BLaER1 treated with 17β-estradiol and CSF1 and Interleukin-3, amounts not matched to agents 10 nM and 100 nM (cell line): ENCODE data around the gene GIPC1.
"Not testable (repeated sequence)": the region's sequence is repeated elsewhere in the genome, so short reads cannot be mapped to it uniquely, and the experiment has no call there.

ENCODE experiments used
- H3K27ac ChIP-seq, 11 experiments: shearing (Covaris generic); formaldehyde crosslinking; 2 replicates each; pipeline ENCODE4 v1.8.1; 2022
- H3K27me3 ChIP-seq, 11 experiments: shearing (Covaris generic); formaldehyde crosslinking; 2 replicates each; pipeline ENCODE4 v1.8.1; 2022
- H3K36me3 ChIP-seq, 11 experiments: shearing (Covaris generic); formaldehyde crosslinking; 2 replicates each; pipeline ENCODE4 v1.8.1; 2022
- H3K4me1 ChIP-seq, 10 experiments: shearing (Covaris generic); formaldehyde crosslinking; 2 replicates each; pipeline ENCODE4 v1.8.1; 2022
- H3K4me2 ChIP-seq, 11 experiments: shearing (Covaris generic); formaldehyde crosslinking; 2 replicates each; pipeline ENCODE4 v1.8.1; 2022
- H3K4me3 ChIP-seq, 10 experiments: shearing (Covaris generic); formaldehyde crosslinking; 2 replicates each; pipeline ENCODE4 v1.8.1; 2022
- H3K9ac ChIP-seq, 11 experiments: shearing (Covaris generic); formaldehyde crosslinking; 2 replicates each; pipeline ENCODE4 v1.8.1; 2022
- H3K9me3 ChIP-seq, 11 experiments: shearing (Covaris generic); formaldehyde crosslinking; replicated peaks in 1 of 11; 2 replicates each; pipeline ENCODE4 v1.8.1; 2022
- H4K20me1 ChIP-seq, 11 experiments: shearing (Covaris generic); formaldehyde crosslinking; 2 replicates each; pipeline ENCODE4 v1.8.1; 2022
- Cebpa-rat ChIP-seq, 11 experiments: shearing (Covaris generic); IDR thresholded peaks; 2 replicates each; pipeline ENCODE4 v1.8.1; 2022

The GIPC1 gene

DNA sequence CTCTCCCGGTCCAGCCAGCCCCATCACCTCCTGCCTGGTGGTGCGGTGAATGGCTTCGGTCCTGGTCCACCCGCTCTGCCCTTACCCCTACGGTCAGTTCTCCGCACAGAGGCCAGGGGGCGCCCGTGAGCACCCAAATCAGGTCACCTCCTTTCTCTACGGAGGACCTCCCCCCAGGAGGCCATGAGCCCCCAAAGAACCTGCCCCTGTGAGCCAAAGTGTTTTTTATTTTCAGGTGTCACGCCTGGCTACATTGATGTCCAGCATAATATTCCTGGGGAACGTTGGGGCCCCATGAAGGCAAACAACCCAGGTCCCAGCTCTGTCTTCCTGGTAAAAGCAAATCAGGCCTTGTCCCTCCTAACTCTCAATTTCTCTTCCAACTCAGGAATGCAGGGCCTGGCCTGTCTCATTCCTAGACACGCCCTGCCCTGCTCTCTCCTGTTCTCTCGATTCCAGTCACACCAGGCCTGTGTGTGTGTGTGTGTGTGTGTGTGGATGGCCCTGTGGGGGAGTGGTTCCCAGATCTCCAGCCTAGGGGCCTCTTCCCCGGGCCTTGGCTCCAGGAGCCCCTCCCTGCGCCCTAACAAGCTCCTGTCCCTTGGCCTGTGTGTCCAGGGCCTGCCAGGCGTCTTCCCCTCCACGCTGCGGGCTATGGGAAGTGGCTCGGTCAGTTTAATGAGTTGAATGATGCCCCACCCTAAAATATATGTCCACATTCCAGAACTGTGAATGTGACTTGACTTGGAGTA, 9.7 kb upstream of the GIPC1 start:
- H3K9ac ChIP-seq: no peak overlapping the region
- H3K27me3 ChIP-seq: peaks cover 0 to 15% (median 6%) of the 10 kb centered on the region in 11 experiments; a peak in 9 of 22 replicates
- H3K4me2 ChIP-seq: peak overlapping the region in 6 of 11 experiments; percentile 9 to 98 (median 60); a peak in 4 of 22 replicates
- no peak for TF ChIP-seq Cebpa-rat (IDR thresholded peaks at IDR 0.05)
- H3K9me3 ChIP-seq: no peaks in the 10 kb centered on the region
- no peak overlapping the region; a peak in 1 of 22 replicates for H3K27ac ChIP-seq
- H4K20me1 ChIP-seq: no peaks in the 10 kb centered on the region
- H3K4me3 ChIP-seq: no peak overlapping the region
- peaks cover 37 to 70% (median 58%) of the 10 kb centered on the region in 10 experiments for H3K4me1 ChIP-seq
- H3K36me3 ChIP-seq: no peaks in the 10 kb centered on the region

DNA sequence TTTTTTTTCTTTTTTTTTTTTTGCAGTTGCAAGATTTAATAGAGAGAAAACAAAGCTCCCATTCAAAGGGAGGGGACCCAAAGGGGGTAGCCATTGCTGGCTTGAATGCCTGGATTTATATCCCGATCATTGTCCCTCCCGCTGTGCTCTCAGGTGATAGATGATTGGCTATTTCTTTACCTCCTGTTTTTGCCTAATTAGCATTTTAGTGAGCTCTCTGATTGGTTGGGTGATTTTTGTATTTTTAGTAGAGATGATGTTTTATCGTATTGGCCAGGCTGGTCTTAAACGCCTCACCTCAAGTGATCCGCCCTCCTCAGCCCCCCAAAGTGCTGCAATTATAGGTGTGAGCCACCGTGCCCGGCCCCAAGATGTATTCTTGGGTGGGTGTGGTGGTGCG, 8.6 kb upstream of the GIPC1 start:
- not testable (repeated sequence) for H4K20me1 ChIP-seq, H3K9me3 ChIP-seq, H3K9ac ChIP-seq, H3K4me2 ChIP-seq, H3K4me3 ChIP-seq, H3K36me3 ChIP-seq, H3K27ac ChIP-seq
- Histone ChIP-seq H3K27me3 (peaks cover 0 to 15% (median 6%) of the 10 kb centered on the region in 11 experiments; a peak in 9 of 22 replicates), H3K4me1 (peaks cover 26 to 59% (median 47%) of the 10 kb centered on the region in 10 experiments)

DNA sequence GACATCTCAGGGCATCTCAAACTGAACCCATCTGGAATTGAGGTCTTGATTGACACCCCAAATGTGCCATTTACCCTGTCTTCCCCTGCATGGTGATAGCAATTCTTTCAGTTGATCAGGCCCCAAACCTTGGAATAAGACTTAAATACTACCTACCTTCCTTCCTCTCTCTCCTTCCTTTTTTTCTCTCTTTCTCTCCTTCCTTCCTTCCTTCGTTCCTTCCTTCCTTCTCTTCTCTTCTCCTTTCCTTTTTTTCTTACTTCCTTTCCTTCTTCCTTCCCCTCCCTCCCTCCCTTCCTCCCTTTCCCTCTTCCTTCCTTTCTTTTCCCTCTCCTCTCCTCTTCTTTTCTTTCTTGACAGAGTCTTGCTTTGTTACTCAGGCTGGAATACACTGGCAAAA, 7.4 kb upstream of the GIPC1 start:
- Histone ChIP-seq H3K4me2 (peak overlapping the region in 9 of 11 experiments; percentile 8 to 49 (median 24); a peak in 8 of 22 replicates), H3K27ac (no peak overlapping the region), H4K20me1 (no peaks in the 10 kb centered on the region), H3K9me3 (no peaks in the 10 kb centered on the region), H3K9ac (no peak overlapping the region; a peak in 1 of 22 replicates), H3K4me1 (peaks cover 14 to 46% (median 35%) of the 10 kb centered on the region in 10 experiments), H3K4me3 (no peak overlapping the region), H3K27me3 (peaks cover 0 to 15% (median 6%) of the 10 kb centered on the region in 11 experiments; a peak in 9 of 22 replicates), H3K36me3 (no peaks in the 10 kb centered on the region)
- no peak for TF ChIP-seq Cebpa-rat (IDR thresholded peaks at IDR 0.05)

DNA sequence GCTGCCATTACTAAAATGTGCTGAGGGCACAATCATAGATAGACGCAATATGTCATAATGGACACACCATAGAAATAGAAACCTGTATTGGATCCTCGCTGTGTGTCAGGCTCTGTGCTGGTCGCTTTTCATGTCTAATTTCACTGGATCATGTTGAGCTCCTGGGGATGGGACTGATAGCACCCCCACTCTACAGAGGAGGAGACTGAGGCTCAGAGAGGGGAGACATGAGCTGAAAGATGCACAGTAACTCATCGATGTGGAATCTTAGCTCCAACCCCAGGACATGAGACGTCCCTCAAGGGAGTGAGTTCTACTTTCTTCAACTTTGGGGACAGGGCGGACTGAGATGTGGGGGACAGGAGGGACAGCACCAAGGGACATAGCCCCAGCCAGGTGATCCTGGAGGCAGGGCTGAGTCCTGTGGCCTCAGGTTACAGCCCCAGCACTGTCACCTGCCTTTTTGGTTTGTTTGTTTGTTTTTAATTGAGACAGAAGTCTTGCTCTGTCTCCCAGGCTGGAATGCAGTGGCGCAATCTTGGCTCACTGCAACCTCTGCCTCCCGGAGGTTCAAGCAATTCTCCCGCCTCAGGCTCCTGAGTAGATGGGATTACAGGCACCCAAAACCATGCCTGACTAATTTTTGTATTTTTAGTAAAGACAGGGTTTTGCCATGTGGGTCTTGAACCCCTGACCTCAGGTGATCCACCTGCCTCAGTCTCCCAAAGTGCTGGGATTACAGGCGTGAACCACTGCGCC, 6.6 kb upstream of the GIPC1 start:
- Histone ChIP-seq H3K4me3 (no peak overlapping the region), H3K27ac (no peak overlapping the region), H3K4me2 (peak overlapping the region in 5 of 11 experiments; percentile 17 to 49 (median 23); a peak in 4 of 22 replicates), H3K27me3 (peaks cover 0 to 13% (median 6%) of the 10 kb centered on the region in 11 experiments; a peak in 8 of 22 replicates), H3K9ac (no peak overlapping the region), H4K20me1 (no peaks in the 10 kb centered on the region), H3K4me1 (peaks cover 11 to 43% (median 33%) of the 10 kb centered on the region in 10 experiments), H3K9me3 (no peaks in the 10 kb centered on the region), H3K36me3 (no peaks in the 10 kb centered on the region)
- no peak for TF ChIP-seq Cebpa-rat (IDR thresholded peaks at IDR 0.05)

DNA sequence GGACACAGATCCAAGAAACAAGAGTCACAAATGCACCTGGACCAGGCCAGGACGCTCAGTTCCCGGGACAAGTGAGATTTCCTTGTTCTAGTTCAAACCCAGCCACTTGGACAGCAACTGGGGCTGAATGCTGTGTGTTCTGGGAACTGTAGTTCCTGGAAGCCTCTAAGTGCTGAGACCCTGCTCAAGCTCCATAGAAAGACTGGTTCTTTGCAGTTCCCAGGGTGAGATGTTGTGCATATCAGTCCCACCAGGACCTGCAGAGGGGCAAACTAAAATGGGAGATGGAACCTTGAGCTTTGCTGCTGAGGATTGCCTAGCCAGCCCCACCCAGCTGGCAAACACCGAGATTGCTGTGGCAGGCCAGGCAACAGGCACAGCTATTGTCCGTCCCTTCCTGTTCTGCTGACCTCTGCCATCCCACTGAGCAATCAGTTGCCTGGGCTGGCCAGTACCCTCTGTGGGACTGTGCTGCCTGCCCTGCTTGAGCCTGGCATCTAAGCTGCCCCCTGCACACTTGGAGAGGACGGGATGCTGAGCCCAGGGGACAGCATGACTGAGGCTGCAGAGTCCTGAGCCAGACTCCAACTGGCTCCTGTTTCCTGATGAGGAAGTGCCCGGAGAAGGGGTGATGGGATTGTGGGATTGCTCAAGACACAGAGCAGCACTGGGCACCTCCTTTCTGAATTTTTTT, 1.4 kb upstream of the GIPC1 start:
- TF ChIP-seq Cebpa-rat (IDR thresholded peaks at IDR 0.05): no peak
- H3K4me1 ChIP-seq: peaks cover 8 to 35% (median 25%) of the 10 kb centered on the region in 10 experiments
- peaks cover 0 to 26% (median 6%) of the 10 kb centered on the region in 11 experiments; a peak in 9 of 22 replicates for H4K20me1 ChIP-seq
- H3K27me3 ChIP-seq: no peaks in the 10 kb centered on the region
- peaks cover 0 to 8% (median 0%) of the 10 kb centered on the region in 11 experiments; a peak in 1 of 22 replicates for H3K36me3 ChIP-seq
- no peak overlapping the region for H3K9ac ChIP-seq
- H3K4me2 ChIP-seq: peak overlapping the region in 10 of 11 experiments; percentile 36 to 94 (median 86); a peak in 15 of 22 replicates
- no peak overlapping the region for H3K27ac ChIP-seq
- no peak overlapping the region for H3K4me3 ChIP-seq
- H3K9me3 ChIP-seq: no peaks in the 10 kb centered on the region

DNA sequence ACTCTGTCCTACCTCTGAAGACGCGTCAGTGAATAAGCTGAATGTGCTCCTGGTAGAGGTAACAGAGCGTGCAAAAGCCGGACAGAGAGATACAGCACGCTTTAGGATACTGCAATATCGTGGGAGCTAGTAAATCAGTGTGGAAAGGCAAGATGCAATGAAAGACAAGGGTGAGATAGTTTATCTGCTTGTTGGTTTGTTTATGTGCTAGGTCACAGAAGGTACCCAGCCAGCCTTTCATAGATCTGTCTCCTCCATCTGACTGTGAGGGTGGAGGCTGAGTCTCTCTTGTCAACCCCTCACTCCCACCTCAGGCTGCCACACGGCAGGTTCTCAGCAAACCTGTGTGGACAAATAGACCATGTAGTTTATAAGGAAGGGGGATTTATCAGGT, 904 bp upstream of the GIPC1 start:
- peak overlapping the region in 3 of 11 experiments; percentile 61 to 81 (median 78); a peak in 6 of 22 replicates for H3K9ac ChIP-seq
- TF ChIP-seq Cebpa-rat (IDR thresholded peaks at IDR 0.05): no peak

DNA sequence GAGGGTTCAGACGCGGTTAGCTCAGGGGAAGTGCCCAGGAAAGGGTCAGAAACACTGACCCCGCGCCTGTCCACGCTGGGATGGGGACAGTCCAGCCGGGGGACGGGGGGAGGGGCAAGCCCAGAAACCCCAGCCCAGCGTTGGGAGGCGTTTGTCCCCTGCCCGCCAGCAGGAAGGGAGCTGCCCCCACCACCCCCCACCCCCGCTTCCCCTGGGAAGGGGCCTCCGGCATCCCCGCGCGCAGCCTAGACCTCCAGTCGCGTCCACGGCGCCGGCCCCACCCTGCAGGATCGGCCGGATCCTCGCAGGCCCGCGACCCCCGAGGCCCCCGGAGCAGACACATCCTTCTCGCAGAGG, 277 bp downstream of the GIPC1 start:
- peaks cover 8 to 35% (median 25%) of the 10 kb centered on the region in 10 experiments for H3K4me1 ChIP-seq
- peaks cover 0 to 22% (median 8%) of the 10 kb centered on the region in 11 experiments; a peak in 10 of 22 replicates for H3K36me3 ChIP-seq
- H3K9me3 ChIP-seq: no peaks in the 10 kb centered on the region
- peak overlapping the region; percentile 61 to 81 (median 72) for H3K4me3 ChIP-seq
- no peak for TF ChIP-seq Cebpa-rat (IDR thresholded peaks at IDR 0.05)
- peaks cover 0 to 37% (median 6%) of the 10 kb centered on the region in 11 experiments; a peak in 9 of 22 replicates for H4K20me1 ChIP-seq
- peak overlapping the region; percentile 61 to 83 (median 79) for H3K9ac ChIP-seq
- no peaks in the 10 kb centered on the region for H3K27me3 ChIP-seq
- peak overlapping the region; percentile 77 to 94 (median 85) for H3K4me2 ChIP-seq
- peak overlapping the region; percentile 52 to 83 (median 71); a peak in 21 of 22 replicates for H3K27ac ChIP-seq

More for the DNA sequence above, 904 bp upstream of the GIPC1 start:
- H3K9me3 ChIP-seq: no peaks in the 10 kb centered on the region
- no peaks in the 10 kb centered on the region for H3K27me3 ChIP-seq
- H3K27ac ChIP-seq: peak overlapping the region in 2 of 11 experiments; percentile 57 to 76; a peak in 4 of 22 replicates
- peaks cover 0 to 31% (median 6%) of the 10 kb centered on the region in 11 experiments; a peak in 9 of 22 replicates for H4K20me1 ChIP-seq
- H3K4me2 ChIP-seq: peak overlapping the region; percentile 77 to 94 (median 85); a peak in 21 of 22 replicates
- peak overlapping the region in 7 of 10 experiments; percentile 61 to 81 (median 70); a peak in 10 of 20 replicates for H3K4me3 ChIP-seq
- peaks cover 0 to 12% (median 1%) of the 10 kb centered on the region in 11 experiments; a peak in 8 of 22 replicates for H3K36me3 ChIP-seq
- H3K4me1 ChIP-seq: peaks cover 8 to 35% (median 25%) of the 10 kb centered on the region in 10 experiments

DNA sequence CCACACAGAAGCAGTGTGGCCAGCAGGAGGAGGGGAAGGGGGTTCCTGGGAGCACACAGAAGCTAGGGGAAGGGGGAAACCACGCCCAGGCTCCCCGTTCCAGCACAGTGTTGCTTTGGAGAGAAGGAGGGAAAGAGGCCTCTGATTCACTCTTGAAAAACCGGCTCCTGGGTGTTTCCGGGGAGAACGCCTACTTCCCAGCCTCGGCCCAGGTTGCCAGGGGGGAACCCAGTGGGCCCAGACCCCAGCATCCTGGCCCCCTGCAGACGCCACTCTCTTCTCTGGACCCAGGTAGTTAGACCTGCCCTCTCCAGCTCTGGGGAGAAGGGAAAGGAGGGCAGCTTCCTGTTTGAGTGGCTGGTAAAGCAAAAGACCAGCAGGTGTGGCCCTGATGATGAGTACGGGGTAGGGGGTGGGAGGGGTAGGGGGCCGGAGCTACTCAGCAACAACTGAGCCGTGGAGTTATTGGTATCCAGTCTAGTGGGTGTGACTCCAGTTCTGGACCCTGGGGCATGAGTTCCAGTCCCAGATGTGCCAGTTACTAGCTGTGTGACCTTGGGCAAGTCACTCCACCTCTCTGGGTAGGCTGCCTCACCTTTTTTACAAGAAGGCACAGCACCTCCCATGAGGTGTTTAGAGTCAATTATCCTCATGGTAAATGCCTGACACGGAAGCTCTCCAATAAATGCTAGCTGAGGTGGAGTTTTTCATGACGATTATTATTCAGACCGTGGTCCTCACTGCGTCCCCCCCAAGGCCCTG, 836 bp downstream of the GIPC1 start:
- Histone ChIP-seq H3K9ac (peak overlapping the region; percentile 61 to 83 (median 79)), H3K36me3 (peaks cover 0 to 25% (median 10%) of the 10 kb centered on the region in 11 experiments; a peak in 12 of 22 replicates), H4K20me1 (peaks cover 0 to 37% (median 6%) of the 10 kb centered on the region in 11 experiments; a peak in 9 of 22 replicates)

More for the DNA sequence above, 836 bp downstream of the GIPC1 start:
- Histone ChIP-seq H3K27me3 (no peaks in the 10 kb centered on the region), H3K4me3 (peak overlapping the region; percentile 61 to 81 (median 72)), H3K9me3 (no peaks in the 10 kb centered on the region), H3K4me1 (peaks cover 8 to 35% (median 25%) of the 10 kb centered on the region in 10 experiments), H3K27ac (peak overlapping the region in 10 of 11 experiments; percentile 52 to 83 (median 71); a peak in 15 of 22 replicates), H3K4me2 (peak overlapping the region; percentile 77 to 94 (median 85))
- TF ChIP-seq Cebpa-rat (IDR thresholded peaks at IDR 0.05): no peak
